Neuronal stem cell (in vitro differentiated cells): ENCODE results near the gene KCNH6.

Experiments
- DNase-seq: peaks from one replicate; pipeline ENCODE4 v3.0.0-alpha.2; 2013; ENCODE audit warnings: low spot score
- H2AFZ ChIP-seq: one replicate; pipeline ENCODE4 v1.6.1; 2013; ENCODE audit warnings: mild to moderate bottlenecking, low read length, inconsistent platforms
- H2AK5ac ChIP-seq: 2 replicates; pipeline ENCODE4 v1.6.1; 2013; ENCODE audit warnings: low read depth, mild to moderate bottlenecking, inconsistent platforms, low read length, moderate library complexity, mixed read lengths
- H2BK120ac ChIP-seq: 2 replicates; pipeline ENCODE4 v1.6.1; 2013; ENCODE audit warnings: low read depth, mild to moderate bottlenecking, inconsistent platforms, low read length, moderate library complexity, mixed read lengths
- H2BK12ac ChIP-seq: one replicate; pipeline ENCODE4 v1.6.1; 2013; ENCODE audit warnings: low read length, inconsistent platforms
- H2BK15ac ChIP-seq: 2 replicates; pipeline ENCODE4 v1.6.1; 2013; ENCODE audit warnings: mild to moderate bottlenecking, low read length, inconsistent platforms, mixed read lengths
- H2BK5ac ChIP-seq: one replicate; pipeline ENCODE4 v1.6.1; 2013; ENCODE audit warnings: inconsistent platforms, mild to moderate bottlenecking, low read length, moderate library complexity
- H3K14ac ChIP-seq: one replicate; pipeline ENCODE4 v1.6.1; 2013; ENCODE audit warnings: low read length, inconsistent platforms
- H3K18ac ChIP-seq: 2 replicates; pipeline ENCODE4 v1.6.1; 2013; ENCODE audit warnings: low read length, inconsistent platforms
- H3K23ac ChIP-seq: 2 replicates; pipeline ENCODE4 v1.6.1; 2013; ENCODE audit warnings: low read depth, mild to moderate bottlenecking, mixed read lengths, low read length, inconsistent platforms; ENCODE audit not compliant: poor library complexity
- H3K27ac ChIP-seq: replicated peaks from 3 replicates; pipeline ENCODE4 v1.5.1; 2013; ENCODE audit warnings: low read length, inconsistent platforms
- H3K27me3 ChIP-seq, 3 experiments: 2 replicates each; pipeline ENCODE4 v1.6.1; 2013; ENCODE audit warnings: low read length in 3 of 3, mild to moderate bottlenecking in 2 of 3, inconsistent platforms in 1 of 3, low read depth in 1 of 3, mixed read lengths in 1 of 3, moderate library complexity in 1 of 3; ENCODE audit not compliant: control insufficient read depth in 3 of 3, insufficient read depth in 3 of 3
- H3K36me3 ChIP-seq, 2 donors: replicated peaks in 1 of 2; 2 replicates each; pipeline ENCODE4 v1.6.1; 2013; ENCODE audit warnings: low read length in 2 of 2; ENCODE audit not compliant: control insufficient read depth in 2 of 2, insufficient read depth in 2 of 2
- H3K4ac ChIP-seq: 2 replicates; pipeline ENCODE4 v1.6.1; 2013; ENCODE audit warnings: inconsistent platforms, mild to moderate bottlenecking, low read length, moderate library complexity
- H3K4me1 ChIP-seq, 2 donors: 1 replicate in 1 of 2; 2 replicates in 1 of 2; pipeline ENCODE4 v1.6.1; 2013; ENCODE audit warnings: low read length in 2 of 2, low read depth in 1 of 2; ENCODE audit not compliant: control insufficient read depth in 2 of 2, insufficient read depth in 1 of 2
- H3K4me2 ChIP-seq: one replicate; pipeline ENCODE4 v1.6.1; 2013; ENCODE audit warnings: mild to moderate bottlenecking, low read length, inconsistent platforms; ENCODE audit not compliant: insufficient read depth, poor library complexity, severe bottlenecking
- H3K4me3 ChIP-seq, 2 donors: 2 replicates each; pipeline ENCODE4 v1.5.1; 2013; ENCODE audit warnings: low read length in 2 of 2, mild to moderate bottlenecking in 2 of 2, inconsistent platforms in 1 of 2, moderate library complexity in 1 of 2
- H3K79me1 ChIP-seq: one replicate; pipeline ENCODE4 v1.6.1; 2013; ENCODE audit warnings: low read depth, mild to moderate bottlenecking, inconsistent platforms, low read length, moderate library complexity
- H3K9ac ChIP-seq: one replicate; pipeline ENCODE4 v1.6.1; 2013; ENCODE audit warnings: mild to moderate bottlenecking, low read depth, low read length, inconsistent platforms; ENCODE audit not compliant: poor library complexity
- H3K9me3 ChIP-seq, 2 donors: replicated peaks in 1 of 2; 2 replicates each; pipeline versions ENCODE3 to v1.6.1; 2013; ENCODE audit warnings: low read length in 2 of 2, mild to moderate bottlenecking in 2 of 2, inconsistent platforms in 1 of 2, low read depth in 1 of 2, mixed read lengths in 1 of 2, moderate library complexity in 1 of 2; ENCODE audit not compliant: control insufficient read depth in 2 of 2, insufficient read depth in 1 of 2
- H4K8ac ChIP-seq: one replicate; pipeline ENCODE4 v1.6.1; 2013; ENCODE audit warnings: low read depth, mild to moderate bottlenecking, inconsistent platforms, low read length, moderate library complexity
- H4K91ac ChIP-seq: one replicate; pipeline ENCODE4 v1.6.1; 2013; ENCODE audit warnings: low read length, low read depth, mild to moderate bottlenecking, inconsistent platforms; ENCODE audit not compliant: poor library complexity
- WGBS, 2 donors: extraction: QIAGEN DNeasy Blood & Tissue Kit; methylation state at CpG; one replicate each; pipeline ENCODE4 v1.1.7; 2013; ENCODE audit warnings: missing lambda C conversion rate in 2 of 2, mixed read lengths in 1 of 2; ENCODE audit not compliant: insufficient read length in 2 of 2, insufficient replicate concordance in 1 of 2; ENCODE audit errors: extremely low coverage in 2 of 2; 5-methylcytosine and 5-hydroxymethylcytosine counted together

KCNH6 gene

GRCh38 chr17:63542942-63543821, 20.0 kb downstream of the KCNH6 start:
- H3K27ac ChIP-seq: no peak overlapping the region
- DNase-seq: no peak
- peak overlapping the region; percentile 90 for H2BK12ac ChIP-seq
- H3K4ac ChIP-seq: peak overlapping the region; percentile 17
- H4K91ac ChIP-seq: no peak overlapping the region
- H3K14ac ChIP-seq: no peak overlapping the region
- H3K79me1 ChIP-seq: peaks cover 2% of the 10 kb centered on the region
- H2BK5ac ChIP-seq: peak overlapping the region; percentile 17
- H3K4me1 ChIP-seq: peaks cover 3 to 15% of the 10 kb centered on the region in 2 donors
- no peak overlapping the region for H2BK15ac ChIP-seq
- H3K4me3 ChIP-seq: no peak overlapping the region
- no peak overlapping the region for H2BK120ac ChIP-seq
- WGBS, 2 donors: no CpG with 5 or more reads among the region's 15 CpGs
- peaks cover 0 to 17% (median 0%) of the 10 kb centered on the region in 3 experiments for H3K27me3 ChIP-seq
- no peak overlapping the region for H3K9ac ChIP-seq
- H3K18ac ChIP-seq: peak overlapping the region; percentile 64
- no peaks in the 10 kb centered on the region for H3K36me3 ChIP-seq
- H4K8ac ChIP-seq: no peak overlapping the region
- H3K9me3 ChIP-seq: peaks cover 0 to 1% of the 10 kb centered on the region in 2 donors
- no peak overlapping the region for H3K4me2 ChIP-seq
- H2AFZ ChIP-seq: peak overlapping the region; percentile 18
- H2AK5ac ChIP-seq: no peak overlapping the region
- H3K23ac ChIP-seq: no peak overlapping the region

- Histone ChIP-seq H2AFZ (peak overlapping the region; percentile 7), H3K27ac (no peak overlapping the region), H3K4me2 (no peak overlapping the region), H4K91ac (no peak overlapping the region), H3K18ac (peak overlapping the region; percentile 53), H3K79me1 (peaks cover 2% of the 10 kb centered on the region), H2BK15ac (no peak overlapping the region), H3K4me1 (peaks cover 3 to 15% of the 10 kb centered on the region in 2 donors), H3K4me3 (no peak overlapping the region), H2BK12ac (no peak overlapping the region), H2AK5ac (peak overlapping the region; percentile 14), H3K14ac (no peak overlapping the region), H2BK120ac (no peak overlapping the region), H3K36me3 (no peaks in the 10 kb centered on the region), H3K9me3 (peaks cover 0 to 1% of the 10 kb centered on the region in 2 donors), H3K27me3 (peaks cover 0 to 10% (median 0%) of the 10 kb centered on the region in 3 experiments), H4K8ac (no peak overlapping the region), H2BK5ac (peak overlapping the region; percentile 17), H3K4ac (peak overlapping the region; percentile 17), H3K9ac (no peak overlapping the region), H3K23ac (no peak overlapping the region)
- no peak for DNase-seq
Observed at GRCh38 chr17:63543822-63544420, 20.8 kb downstream of the KCNH6 start.

GRCh38 chr17:63544467-63545301, 21.5 kb downstream of the KCNH6 start:
- Histone ChIP-seq H4K91ac (no peak overlapping the region), H2BK120ac (no peak overlapping the region), H3K9me3 (no peaks in the 10 kb centered on the region), H3K9ac (no peak overlapping the region), H3K18ac (peak overlapping the region; percentile 45), H3K4ac (no peak overlapping the region), H3K4me1 (peaks cover 3 to 15% of the 10 kb centered on the region in 2 donors), H2BK12ac (no peak overlapping the region), H2BK15ac (no peak overlapping the region), H2AFZ (no peak overlapping the region), H3K23ac (no peak overlapping the region), H3K36me3 (no peaks in the 10 kb centered on the region), H3K4me2 (no peak overlapping the region), H3K27me3 (peaks cover 0 to 3% (median 0%) of the 10 kb centered on the region in 3 experiments), H4K8ac (no peak overlapping the region), H3K4me3 (no peak overlapping the region), H2AK5ac (peak overlapping the region; percentile 0), H3K14ac (no peak overlapping the region), H3K79me1 (peaks cover 2% of the 10 kb centered on the region), H2BK5ac (no peak overlapping the region), H3K27ac (no peak overlapping the region)
- no peak for DNase-seq
- WGBS, 2 donors: no CpG with 5 or more reads among the region's 13 CpGs
